GM21717 (cell line): ENCODE data around the gene ARHGEF10L.

ENCODE experiments used
- ATAC-seq: cut with Tn5 transposase; IDR thresholded peaks from one replicate; pipeline ENCODE4 v1.9.1; 2021; ENCODE audit warnings: mild to moderate bottlenecking, moderate library complexity; ENCODE audit not compliant: unreplicated experiment

The ARHGEF10L gene

GRCh38 chr1:17649371-17650106, 110.0 kb downstream of the ARHGEF10L start:
- ATAC-seq = no peak

DNA sequence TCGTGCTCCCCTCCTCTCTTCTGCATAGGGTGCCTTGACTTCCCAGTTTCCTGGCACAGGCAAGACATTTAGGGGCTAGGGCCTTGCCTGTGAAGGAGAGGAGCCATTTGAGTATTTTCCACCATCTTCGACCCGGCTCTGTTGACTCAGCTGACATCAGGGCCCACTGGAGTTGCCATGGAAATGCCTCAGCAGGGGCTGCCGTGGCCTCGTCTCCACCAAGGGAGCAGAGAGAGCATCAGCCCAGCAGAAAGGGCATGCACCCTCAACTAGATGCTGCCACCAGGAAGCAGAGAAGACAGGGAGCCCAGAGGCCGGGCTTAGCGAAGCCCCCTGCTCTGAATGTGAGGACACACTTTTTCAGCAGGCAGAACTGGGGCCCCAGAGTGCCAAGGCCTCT, 113.8 kb downstream of the ARHGEF10L start:
- ATAC-seq = no peak

DNA sequence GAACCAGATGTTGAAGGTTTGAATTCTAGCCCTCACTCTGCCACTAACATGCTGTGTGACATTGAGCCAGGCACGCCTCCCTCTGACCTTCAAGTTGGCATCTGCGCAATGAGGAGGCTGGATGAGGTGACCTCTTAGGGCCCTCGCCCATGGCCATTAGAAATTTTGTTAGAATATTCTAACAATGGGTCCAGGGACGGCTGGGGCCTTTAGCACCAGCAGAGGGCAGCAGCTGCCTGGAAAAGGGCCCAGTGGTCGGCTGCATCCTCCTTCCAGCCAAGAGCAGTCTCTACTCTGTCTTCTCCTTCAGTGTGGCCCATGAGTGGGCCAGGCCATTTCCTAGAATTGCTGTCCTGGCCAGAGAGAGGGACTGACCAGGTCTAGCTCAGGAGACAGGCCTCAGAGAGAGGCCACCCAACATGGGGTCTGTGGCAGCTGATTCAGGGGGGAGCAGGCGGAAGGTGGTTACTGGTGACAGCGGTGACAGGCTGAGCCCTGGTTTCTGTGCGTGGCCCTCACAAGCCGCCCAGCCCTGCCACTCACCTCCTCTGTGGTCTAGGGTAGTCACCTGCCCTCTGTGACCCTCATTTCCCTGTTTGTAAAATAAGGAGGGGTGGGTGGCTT, 114.3 kb downstream of the ARHGEF10L start:
- no peak for ATAC-seq

- no peak for ATAC-seq
These were observed 115.0 kb downstream of the ARHGEF10L start for GRCh38 chr1:17654519-17654918.

DNA sequence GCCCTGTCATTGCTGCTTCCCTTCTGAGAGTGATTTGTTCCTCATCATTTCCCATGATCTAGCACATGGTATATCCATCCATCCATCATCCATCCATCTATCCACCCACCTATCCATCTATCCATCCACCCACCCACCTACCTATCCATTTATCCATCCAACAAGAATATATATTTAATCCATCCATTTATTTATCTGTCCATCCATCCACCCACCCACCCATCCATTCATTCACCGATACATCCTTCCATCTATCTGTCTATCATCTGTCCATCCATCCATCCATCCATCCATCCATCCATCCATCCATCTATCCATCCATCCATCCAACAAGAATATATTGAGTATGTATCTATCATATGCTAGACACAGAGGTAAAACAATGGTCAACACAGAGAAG, 115.7 kb downstream of the ARHGEF10L start:
- no peak for ATAC-seq

DNA sequence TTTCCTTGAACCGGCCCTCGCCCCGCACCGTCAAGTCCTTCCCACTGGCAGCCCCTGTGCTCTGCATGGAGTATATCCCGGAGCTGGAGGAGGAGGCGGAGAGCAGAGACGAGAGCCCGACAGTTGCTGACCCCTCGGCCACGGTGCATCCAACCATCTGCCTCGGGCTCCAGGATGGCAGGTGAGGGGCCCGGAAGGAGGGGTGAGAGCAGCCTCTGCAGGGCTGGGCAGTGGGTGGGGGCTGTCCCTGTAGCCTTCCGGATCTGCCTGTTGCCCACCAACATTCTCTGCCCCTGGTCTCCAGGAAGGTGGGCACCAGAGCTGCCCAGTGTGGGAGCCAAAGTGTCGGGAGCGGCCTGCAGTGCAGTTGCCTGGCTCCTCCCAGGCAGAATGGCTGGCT, 116.4 kb downstream of the ARHGEF10L start:
- no peak for ATAC-seq

- no peak for ATAC-seq
These were observed 117.9 kb downstream of the ARHGEF10L start for GRCh38 chr1:17657436-17657835.

- ATAC-seq = no peak
These were observed 119.3 kb downstream of the ARHGEF10L start for GRCh38 chr1:17658837-17659236.

DNA sequence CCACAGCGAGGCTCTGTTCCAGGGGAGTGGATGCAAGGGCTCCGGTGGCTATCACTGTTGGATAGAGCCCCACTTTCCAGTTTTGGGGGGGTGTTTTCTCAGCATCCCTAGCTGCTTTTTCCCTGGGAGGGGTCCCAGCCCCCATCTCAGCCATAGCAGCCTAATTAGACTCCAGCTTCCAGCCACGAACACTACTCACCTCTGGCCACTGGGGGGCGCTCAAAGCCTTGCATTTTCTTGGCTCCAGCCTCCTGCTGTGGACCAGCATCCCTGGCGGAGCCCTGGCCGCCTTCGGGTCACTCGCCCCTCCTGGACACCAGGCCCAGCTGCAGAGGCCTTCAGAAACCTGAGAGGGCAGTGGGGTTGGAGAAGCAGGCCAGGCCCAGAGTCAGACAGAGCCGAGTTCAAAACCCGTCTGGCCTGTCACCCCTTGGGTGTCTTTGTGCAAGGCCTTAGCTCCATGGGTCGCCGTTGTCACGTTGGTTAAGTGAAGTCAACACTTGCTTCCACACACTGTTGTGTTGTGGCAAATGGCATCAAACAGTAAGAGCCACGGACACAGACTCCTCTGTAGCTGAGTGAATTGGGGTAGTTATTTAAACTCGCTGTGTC, 122.2 kb downstream of the ARHGEF10L start:
- no peak for ATAC-seq

GRCh38 chr1:17662296-17662695, 122.8 kb downstream of the ARHGEF10L start:
- no peak for ATAC-seq

DNA sequence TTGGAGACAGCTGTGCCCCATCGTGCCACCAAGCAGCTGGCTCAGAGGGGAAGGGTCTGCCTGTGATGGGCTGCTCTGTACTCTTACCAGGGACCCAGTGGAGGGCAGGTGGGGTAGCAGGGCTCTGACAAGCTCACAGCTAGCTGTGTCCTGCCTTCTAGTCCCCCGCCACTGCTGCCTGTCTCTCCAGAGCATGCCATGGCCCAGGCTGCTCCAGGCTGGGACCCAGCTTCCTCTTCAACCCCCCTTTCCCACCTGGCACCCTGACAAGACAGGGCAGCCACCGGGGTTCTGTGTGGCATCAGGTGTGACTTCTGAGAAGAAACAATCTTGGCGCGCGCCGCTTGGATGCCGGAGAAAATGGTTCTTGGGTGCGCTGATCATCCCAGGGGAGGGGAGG, 123.3 kb downstream of the ARHGEF10L start:
- ATAC-seq = no peak

DNA sequence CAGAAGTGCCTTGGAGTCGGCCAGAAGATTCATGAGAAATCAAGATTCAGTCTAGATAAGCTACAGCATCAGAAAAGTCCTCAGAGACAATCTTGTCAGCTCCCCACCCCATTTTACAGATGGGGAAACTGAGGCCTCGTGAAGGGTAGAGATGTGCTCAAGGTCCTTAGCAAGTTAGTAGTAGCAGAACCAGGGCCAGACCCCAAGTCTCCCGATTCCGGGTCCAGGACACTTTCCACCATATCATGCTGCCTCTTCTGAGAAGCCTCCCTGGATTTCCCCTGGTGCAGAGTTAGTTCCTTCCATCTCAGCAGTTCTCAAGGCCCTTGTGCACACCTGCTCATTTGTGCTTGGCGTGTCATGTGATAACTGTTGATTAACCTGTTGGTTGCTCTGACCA, 124.1 kb downstream of the ARHGEF10L start:
- no peak for ATAC-seq

DNA sequence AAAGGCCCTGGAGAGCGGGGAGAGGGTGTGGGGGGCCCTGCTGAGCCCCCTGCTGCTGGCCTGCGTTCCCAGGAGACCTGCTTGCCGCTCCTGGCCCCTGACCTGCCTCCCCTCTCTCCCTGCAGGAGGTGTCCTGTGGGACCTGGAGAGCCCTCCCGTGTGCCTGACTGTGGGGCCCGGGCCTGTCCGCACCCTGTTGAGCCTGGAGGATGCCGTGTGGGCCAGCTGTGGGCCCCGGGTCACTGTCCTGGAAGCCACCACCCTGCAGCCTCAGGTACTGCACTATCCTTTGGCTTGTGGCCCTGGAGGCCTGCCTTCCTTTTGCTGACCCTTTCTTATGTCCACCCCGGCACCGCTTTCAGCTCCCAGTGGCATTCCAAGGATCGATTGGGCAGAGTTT, 124.8 kb downstream of the ARHGEF10L start:
- ATAC-seq = no peak

GRCh38 chr1:17665054-17665453, 125.6 kb downstream of the ARHGEF10L start:
- no peak for ATAC-seq

DNA sequence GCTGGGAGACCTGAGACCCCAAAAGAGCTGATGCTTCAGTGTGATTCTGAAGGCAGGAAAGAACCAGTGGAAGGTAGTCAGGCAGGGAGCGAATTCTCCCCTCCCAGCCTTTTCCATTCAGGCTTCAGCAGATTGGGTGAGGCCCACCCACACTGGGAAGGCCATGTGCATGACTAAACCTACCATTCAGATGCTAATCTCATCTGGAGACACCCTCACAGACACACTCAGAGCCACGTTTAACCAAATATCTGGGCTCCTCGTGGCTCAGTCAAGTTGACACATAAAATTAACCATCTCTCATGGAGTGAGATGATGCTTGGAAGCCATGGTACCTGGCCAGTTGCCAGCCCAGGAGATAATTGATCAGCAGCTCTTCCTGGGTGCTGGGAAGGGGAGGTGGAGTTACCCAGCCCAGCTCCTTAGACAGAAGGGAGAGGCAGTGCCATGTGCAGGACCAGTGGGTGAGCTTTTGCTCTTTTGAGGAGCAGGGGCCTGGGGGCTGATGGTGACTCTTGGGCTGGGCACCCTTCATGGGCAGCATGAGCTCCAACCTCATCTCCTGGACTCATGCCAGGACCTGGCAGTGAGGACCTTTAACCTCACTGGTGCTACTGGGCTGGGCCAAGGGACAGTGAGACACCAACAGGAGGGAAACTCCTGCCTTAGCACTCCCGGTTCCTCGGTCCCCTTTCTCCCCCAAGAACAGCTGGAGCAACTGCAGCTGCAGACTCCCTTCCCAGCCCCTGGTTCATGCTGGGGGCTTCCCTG, 126.6 kb downstream of the ARHGEF10L start:
- no peak for ATAC-seq

GRCh38 chr1:17667641-17668040, 128.1 kb downstream of the ARHGEF10L start:
- ATAC-seq = no peak

DNA sequence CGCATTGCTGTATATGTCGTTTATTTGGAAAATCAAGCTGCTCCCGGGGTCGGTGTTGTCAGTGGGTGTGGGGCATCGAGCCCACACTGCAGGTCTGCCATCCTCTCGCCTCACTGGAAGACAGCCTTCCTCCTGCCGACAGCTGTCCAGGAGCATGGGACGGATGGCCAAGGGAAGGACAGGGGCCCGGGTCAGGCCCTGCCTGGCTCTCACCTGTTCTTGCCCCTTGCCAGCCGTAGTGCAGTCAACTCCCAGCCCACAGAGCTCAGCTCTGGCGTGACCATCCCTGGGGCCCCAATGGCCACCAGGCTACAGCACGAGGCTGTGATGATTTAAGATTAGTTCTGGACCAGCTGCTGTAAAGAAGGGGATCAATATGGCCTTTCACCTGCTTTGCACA, 128.7 kb downstream of the ARHGEF10L start:
- ATAC-seq = no peak

DNA sequence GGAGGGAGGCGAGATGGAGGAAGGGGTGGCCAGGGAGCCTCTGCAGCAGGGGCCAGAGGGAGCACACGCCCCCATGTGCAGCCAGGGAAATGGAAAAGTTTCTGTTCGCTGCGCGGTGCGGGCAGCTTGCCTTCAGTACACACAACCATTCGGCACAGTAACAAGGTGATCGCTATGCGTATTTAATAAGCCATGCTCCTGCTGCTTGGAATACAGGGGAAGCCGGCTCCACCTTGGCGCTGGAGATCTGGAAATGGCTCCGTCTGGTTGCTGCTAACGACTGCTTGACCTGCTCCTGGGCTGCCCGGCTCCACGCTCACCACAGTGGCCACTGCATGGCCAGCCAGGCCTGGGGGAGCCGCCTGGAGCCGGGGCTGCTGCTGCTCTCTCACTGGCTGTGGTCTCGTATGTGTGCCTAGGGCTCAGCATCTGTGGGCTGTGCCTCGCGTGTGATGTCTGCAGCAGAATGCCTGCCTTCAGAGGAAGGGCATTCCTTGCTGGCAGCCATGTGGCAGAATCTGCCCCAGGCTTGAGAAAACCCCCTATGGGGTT, 129.2 kb downstream of the ARHGEF10L start:
- no peak for ATAC-seq

DNA sequence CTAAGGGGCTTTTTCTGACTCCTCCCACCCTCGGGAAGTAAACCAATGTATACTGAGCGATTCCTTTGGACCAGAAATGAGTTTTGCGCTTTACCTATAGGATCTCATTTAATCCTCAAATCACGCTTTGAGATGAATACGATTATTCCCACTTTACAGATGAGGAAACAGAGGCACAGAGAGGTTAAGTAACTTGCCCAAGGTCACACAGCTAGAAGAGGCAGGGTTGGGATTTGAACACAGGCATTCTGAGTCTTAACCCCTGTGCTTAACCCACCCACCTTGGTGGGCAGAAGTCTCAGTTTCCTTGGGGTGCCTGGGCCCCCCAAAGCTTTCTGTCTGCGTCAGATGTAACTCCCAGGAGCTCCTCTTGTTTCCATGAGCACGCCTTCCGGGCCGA, 129.8 kb downstream of the ARHGEF10L start:
- no peak for ATAC-seq

DNA sequence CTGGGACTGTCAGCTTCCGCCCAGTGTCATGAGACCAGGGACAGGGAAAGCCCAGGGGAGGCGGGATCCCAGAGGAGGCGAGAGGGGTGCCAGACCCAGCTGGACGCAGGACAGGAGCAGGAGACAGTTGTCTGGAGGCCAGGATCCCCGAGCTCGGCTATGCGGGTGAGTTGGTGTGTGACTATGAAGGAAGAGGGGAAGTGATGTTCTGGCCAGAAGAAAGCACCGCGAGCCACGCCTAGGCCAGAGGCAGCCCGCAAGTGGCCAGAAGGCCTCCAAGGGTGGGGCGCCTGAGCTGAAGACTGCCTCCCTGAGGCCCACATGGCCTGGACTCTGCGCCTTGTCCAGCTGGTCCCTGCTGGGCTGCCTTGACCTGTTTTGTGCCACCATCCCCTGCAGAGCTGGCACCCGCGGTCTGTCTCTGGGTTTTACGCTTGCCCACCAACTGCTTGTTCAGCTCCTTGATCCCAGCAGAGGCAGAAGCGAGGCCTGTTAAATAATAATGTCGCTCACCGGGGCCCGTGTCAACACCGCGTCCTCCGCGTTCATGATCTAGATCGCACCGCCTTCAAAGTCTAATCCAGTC, 130.5 kb downstream of the ARHGEF10L start:
- ATAC-seq = no peak
